OCI-LY7 (cell line): Measurements from ENCODE around the gene HYCC1. TPM values are rescaled to one million over a fixed set of nuclear protein-coding genes. Genes with fewer than 3 reads are reported as not detected.

Source experiments
- BruUV-seq: library from RNA; stranded (reverse); fragments of 400-500 nt; replicated peaks from 2 replicates; lab custom pipeline; 2021; lab: Mats Ljungman, UMichigan
- CTCF ChIA-PET: fragments of 300-600 bp; sonication (Branson Sonifier 250); formaldehyde crosslinking; loops from one replicate; lab custom pipeline; 2022; ENCODE audit warnings: antibody characterized with exemption; ENCODE audit not compliant: unreplicated experiment; lab: Charles Lee
- POLR2A ChIA-PET: fragments of 300-600 bp; sonication (Branson Sonifier 250); formaldehyde crosslinking; loops from one replicate; lab custom pipeline; 2022; ENCODE audit warnings: antibody characterized with exemption; lab: Charles Lee
- DNase-seq: peaks from one replicate; pipeline ENCODE4 v3.0.0-alpha.2; 2015; ENCODE audit warnings: low spot score
- H2AFZ ChIP-seq: fragments of 200-600 bp; sonication (generic), shearing (Covaris generic); 2 replicates; pipeline ENCODE4 v1.6.1; 2014; ENCODE audit warnings: mild to moderate bottlenecking, antibody characterized with exemption, low read length, moderate library complexity
- H3K27ac ChIP-seq: fragments of 200-600 bp; sonication (generic); 2 replicates; pipeline ENCODE4 v1.5.1; 2014; ENCODE audit warnings: mixed run types, low read depth, mild to moderate bottlenecking, moderate library complexity, low read length, inconsistent platforms; ENCODE audit not compliant: poor library complexity, severe bottlenecking
- H3K36me3 ChIP-seq: fragments of 200-600 bp; sonication (generic); 2 replicates; pipeline ENCODE4 v1.6.1; 2014; ENCODE audit warnings: mild to moderate bottlenecking, antibody characterized with exemption, low read length, moderate library complexity, mixed read lengths; ENCODE audit not compliant: insufficient read depth
- H3K4me1 ChIP-seq: fragments of 200-600 bp; sonication (generic); 2 replicates; pipeline ENCODE4 v1.5.1; 2014; ENCODE audit warnings: mild to moderate bottlenecking, low read length; ENCODE audit not compliant: insufficient read depth, poor library complexity, severe bottlenecking
- H3K4me2 ChIP-seq: fragments of 200-600 bp; sonication (generic); 2 replicates; pipeline ENCODE4 v1.6.1; 2014; ENCODE audit warnings: mild to moderate bottlenecking, low read length
- H3K4me3 ChIP-seq: fragments of 200-600 bp; sonication (generic); 2 replicates; pipeline ENCODE4 v1.5.1; 2014; ENCODE audit warnings: mild to moderate bottlenecking, low read depth, low read length; ENCODE audit not compliant: poor library complexity, severe bottlenecking
- H3K79me2 ChIP-seq: fragments of 200-600 bp; sonication (generic); 2 replicates; pipeline ENCODE4 v1.6.1; 2016; ENCODE audit warnings: low read depth, mild to moderate bottlenecking, low read length, moderate library complexity, mixed read lengths; ENCODE audit not compliant: insufficient read depth
- H3K9me2 ChIP-seq: fragments of 200-600 bp; sonication (generic); 2 replicates; pipeline ENCODE4 v1.6.1; 2016; ENCODE audit warnings: mild to moderate bottlenecking, low read length, mixed read lengths; ENCODE audit not compliant: insufficient read depth
- H3K9me3 ChIP-seq: fragments of 200-600 bp; sonication (generic); 2 replicates; pipeline ENCODE4 v1.6.1; 2014; ENCODE audit warnings: mild to moderate bottlenecking, mixed run types, low read length, mixed read lengths
- H4K20me1 ChIP-seq: fragments of 200-600 bp; sonication (generic); 2 replicates; pipeline ENCODE4 v1.6.1; 2014; ENCODE audit warnings: mild to moderate bottlenecking, antibody characterized with exemption, low read length, moderate library complexity, mixed read lengths; ENCODE audit not compliant: insufficient read depth
- CTCF ChIP-seq: fragments of 200-600 bp; sonication (generic); conservative IDR thresholded peaks from 2 replicates; pipeline ENCODE4 v1.5.1; 2014; ENCODE audit warnings: mild to moderate bottlenecking, antibody characterized with exemption, low read length, moderate library complexity, mixed read lengths
- EZH2phosphoT487 ChIP-seq: fragments of 200-600 bp; sonication (generic); IDR thresholded peaks from 2 replicates; pipeline ENCODE4 v1.6.1; 2018; ENCODE audit warnings: low read depth, borderline replicate concordance, mild to moderate bottlenecking, mixed run types, antibody characterized with exemption, low read length, moderate library complexity, mixed read lengths
- intact Hi-C: fragments of 100-400 bp; cut with micrococcal nuclease; formaldehyde crosslinking; loops from one replicate; pipeline ENCODE4 v1.10.0; 2022; ENCODE audit not compliant: unreplicated experiment
- total RNA-seq, 2 experiments: library from RNA; depleted of rRNA in 1 of 2; stranded (reverse); fragments of >200 nt in 1 of 2; shearing (Covaris generic) in 1 of 2; gene quantifications; 2 replicates each; pipeline ENCODE4 v1.2.3, GENCODE V29; 2014 to 2022

The HYCC1 gene
- total RNA-seq, 2 experiments from 2014 or later = 43.3 to 157 TPM

- no peak overlapping the region for H3K4me3 ChIP-seq
- no peak overlapping the region for H3K27ac ChIP-seq
- H2AFZ ChIP-seq = no peak overlapping the region
- H4K20me1 ChIP-seq = no peaks in the 10 kb centered on the region
- no peaks in the 10 kb centered on the region for H3K9me2 ChIP-seq
- no peak for DNase-seq
- intact Hi-C loops = no loop called here
- H3K36me3 ChIP-seq = no peaks in the 10 kb centered on the region
- no peaks in the 10 kb centered on the region for H3K79me2 ChIP-seq
- H3K4me1 ChIP-seq = no peaks in the 10 kb centered on the region
- no peak overlapping the region for H3K4me2 ChIP-seq
- H3K9me3 ChIP-seq = no peaks in the 10 kb centered on the region
- BruUV-seq = no TSS peak
- CTCF ChIA-PET = no interaction called here
- POLR2A ChIA-PET = interaction anchor here (0.6 to 0.7 kb wide), 2 partner anchors 81 to 282 kb away, joined by 3 read pairs; no protein-coding TSS in a partner anchor
- no peak for TF ChIP-seq CTCF
- TF ChIP-seq EZH2phosphoT487 = no peak
Measured at GRCh38 chr7:23061327-23061726, 47.4 kb upstream of the HYCC1 start.

- H3K4me1 ChIP-seq = peaks cover 5% of the 10 kb centered on the region
- BruUV-seq = no TSS peak
- POLR2A ChIA-PET = interaction anchor here (0.5 to 1.3 kb wide), 3 partner anchors 89 to 207 kb away, joined by 3 to 4 read pairs (median 3); no protein-coding TSS in a partner anchor
- H3K79me2 ChIP-seq = no peaks in the 10 kb centered on the region
- no peak overlapping the region for H3K4me3 ChIP-seq
- CTCF ChIA-PET = no interaction called here
- H3K9me2 ChIP-seq = no peaks in the 10 kb centered on the region
- TF ChIP-seq EZH2phosphoT487 (no peak), CTCF (no peak)
- H3K9me3 ChIP-seq = no peaks in the 10 kb centered on the region
- intact Hi-C loops = loop anchor here (5.0 kb wide), 1 partner anchor 276 kb away; no protein-coding TSS in a partner anchor
- DNase-seq = no peak
- no peaks in the 10 kb centered on the region for H4K20me1 ChIP-seq
- H3K4me2 ChIP-seq = no peak overlapping the region
- H2AFZ ChIP-seq = no peak overlapping the region
- no peak overlapping the region for H3K27ac ChIP-seq
- no peaks in the 10 kb centered on the region for H3K36me3 ChIP-seq
Measured at GRCh38 chr7:23058408-23059096, 44.6 kb upstream of the HYCC1 start.
